Upper lobe of left lung (tissue), 6 donors: Measurements from ENCODE around the gene MYH7B. TPM values are rescaled to one million over a fixed set of nuclear protein-coding genes. Genes with fewer than 3 reads are reported as not detected.

Experiments
- ATAC-seq, 2 donors: fragments of 200-7000 bp; cut with Tn5 transposase; one replicate each; pipeline ENCODE4 v1.9.1; 2022; ENCODE audit warnings: mild to moderate bottlenecking in 2 of 2, moderate library complexity in 2 of 2; ENCODE audit not compliant: low FRiP score in 2 of 2
- DNase-seq, 2 donors: peaks; one replicate each; pipeline ENCODE4 v3.0.0-alpha.2; 2019 to 2020
- H3K27ac ChIP-seq, 4 donors: fragments of 200-600 bp; sonication (generic); one replicate each; pipeline ENCODE4 v1.5.1; 2016 to 2019
- H3K27me3 ChIP-seq, 4 donors: fragments of 200-600 bp; sonication (generic); one replicate each; pipeline ENCODE4 v1.5.1; 2017 to 2019
- H3K36me3 ChIP-seq, 4 donors: fragments of 200-600 bp; sonication (generic); one replicate each; pipeline ENCODE4 v1.5.1; 2016 to 2019
- H3K4me1 ChIP-seq, 4 donors: fragments of 200-600 bp; sonication (generic); one replicate each; pipeline ENCODE4 v1.5.1; 2018 to 2019
- H3K4me3 ChIP-seq, 4 donors: fragments of 200-600 bp; sonication (generic); one replicate each; pipeline ENCODE4 v1.5.1; 2017 to 2019; ENCODE audit warnings: mild to moderate bottlenecking in 2 of 4, moderate library complexity in 1 of 4
- H3K9me3 ChIP-seq, 4 donors: fragments of 200-600 bp; sonication (generic); one replicate each; pipeline ENCODE4 v1.5.1; 2018 to 2019
- CTCF ChIP-seq, 6 experiments: fragments of 450-650 bp in 4 of 6; fragments of 200-600 bp in 2 of 6; sonication (generic) in 2 of 6; IDR thresholded peaks; one replicate each; pipeline ENCODE4 v1.5.1; 2016 to 2019; ENCODE audit warnings: antibody characterized with exemption in 6 of 6
- EP300 ChIP-seq, 4 donors: sonication (generic); formaldehyde crosslinking; IDR thresholded peaks; one replicate each; pipeline ENCODE4 v1.5.1; 2017; ENCODE audit warnings: antibody characterized with exemption in 4 of 4, control low read depth in 2 of 4
- POLR2A ChIP-seq, 4 donors: fragments of 450-650 bp; IDR thresholded peaks; one replicate each; pipeline ENCODE4 v1.5.1; 2016 to 2017; ENCODE audit warnings: antibody characterized with exemption in 4 of 4, mild to moderate bottlenecking in 2 of 4
- POLR2AphosphoS5 ChIP-seq, 2 donors: sonication (generic); formaldehyde crosslinking; IDR thresholded peaks; one replicate each; pipeline ENCODE4 v1.5.1; 2017; ENCODE audit warnings: antibody characterized with exemption in 2 of 2
- WGBS, 2 donors: methylation state at CpG; one replicate each; pipeline ENCODE4 v1.1.5; 2017 to 2018; 5-methylcytosine and 5-hydroxymethylcytosine counted together
- total RNA-seq, 6 donors: library from RNA; depleted of rRNA in 4 of 6; stranded (reverse); fragments of >200 nt in 4 of 6; gene quantifications; one replicate each; pipeline versions ENCODE4 v1.1.0 to v1.2.1, GENCODE V29; 2016 to 2021
- donor health status: DM: no; HTN: no; CAD: no; lungs with moderate emphysema.
- donor health status: DM: no; HTN: yes; CAD: no; lungs with severe emphysema.

The MYH7B gene
- total RNA-seq, 6 donors from 2014 or later = 0.51 to 11.5 (median 0.91) TPM; not detected in 1

GRCh38 chr20:34997774-34998173, 42.1 kb downstream of the MYH7B start:
- DNase-seq = no peak
- Histone ChIP-seq H3K27ac (no peak overlapping the region), H3K9me3 (no peaks in the 10 kb centered on the region), H3K4me3 (no peak overlapping the region), H3K4me1 (peaks cover 0 to 8% (median 0%) of the 10 kb centered on the region in 4 donors), H3K27me3 (no peaks in the 10 kb centered on the region), H3K36me3 (peaks cover 13 to 96% (median 80%) of the 10 kb centered on the region in 4 donors)
- TF ChIP-seq POLR2A (IDR thresholded peaks at IDR 0.05) (no peak), CTCF (IDR thresholded peaks at IDR 0.05) (no peak), POLR2AphosphoS5 (IDR thresholded peaks at IDR 0.05) (no peak), EP300 (IDR thresholded peaks at IDR 0.05) (no peak)
- ATAC-seq = no peak
- WGBS, 2 donors = 91 to 100% methylated on average over 2 of the region's 2 CpGs

GRCh38 chr20:34998331-34998950, 42.8 kb downstream of the MYH7B start:
- DNase-seq (no peak), ATAC-seq (no peak)
- H3K4me3 ChIP-seq = no peak overlapping the region
- peaks cover 20 to 98% (median 81%) of the 10 kb centered on the region in 4 donors for H3K36me3 ChIP-seq
- no peaks in the 10 kb centered on the region for H3K9me3 ChIP-seq
- TF ChIP-seq POLR2AphosphoS5 (IDR thresholded peaks at IDR 0.05) (no peak), EP300 (IDR thresholded peaks at IDR 0.05) (no peak), CTCF (IDR thresholded peaks at IDR 0.05) (no peak), POLR2A (IDR thresholded peaks at IDR 0.05) (no peak)
- H3K27ac ChIP-seq = no peak overlapping the region
- no peaks in the 10 kb centered on the region for H3K27me3 ChIP-seq
- peaks cover 0 to 8% (median 0%) of the 10 kb centered on the region in 4 donors for H3K4me1 ChIP-seq
- 94 to 95% methylated on average over 27 to 28 of the region's 28 CpGs for WGBS, 2 donors

GRCh38 chr20:34999021-34999451, 43.4 kb downstream of the MYH7B start:
- H3K27ac ChIP-seq = no peak overlapping the region
- H3K27me3 ChIP-seq = no peaks in the 10 kb centered on the region
- H3K36me3 ChIP-seq = peaks cover 26 to 98% (median 83%) of the 10 kb centered on the region in 4 donors
- WGBS, 2 donors = 90 to 93% methylated on average over 25 of the region's 25 CpGs
- TF ChIP-seq POLR2AphosphoS5 (IDR thresholded peaks at IDR 0.05) (no peak), CTCF (IDR thresholded peaks at IDR 0.05) (no peak), EP300 (IDR thresholded peaks at IDR 0.05) (no peak), POLR2A (IDR thresholded peaks at IDR 0.05) (no peak)
- no peaks in the 10 kb centered on the region for H3K9me3 ChIP-seq
- H3K4me1 ChIP-seq = peaks cover 0 to 8% (median 0%) of the 10 kb centered on the region in 4 donors
- H3K4me3 ChIP-seq = no peak overlapping the region
- ATAC-seq (no peak), DNase-seq (no peak)

GRCh38 chr20:34999782-35000181, 44.1 kb downstream of the MYH7B start:
- H3K36me3 ChIP-seq = peaks cover 30 to 98% (median 86%) of the 10 kb centered on the region in 4 donors
- no peak overlapping the region for H3K4me3 ChIP-seq
- no peaks in the 10 kb centered on the region for H3K27me3 ChIP-seq
- H3K27ac ChIP-seq = no peak overlapping the region
- TF ChIP-seq EP300 (IDR thresholded peaks at IDR 0.05) (no peak), POLR2AphosphoS5 (IDR thresholded peaks at IDR 0.05) (no peak), CTCF (IDR thresholded peaks at IDR 0.05) (no peak), POLR2A (IDR thresholded peaks at IDR 0.05) (no peak)
- H3K4me1 ChIP-seq = peaks cover 0 to 8% (median 0%) of the 10 kb centered on the region in 4 donors
- WGBS, 2 donors = 73 to 77% methylated on average over 8 to 10 of the region's 10 CpGs
- H3K9me3 ChIP-seq = no peaks in the 10 kb centered on the region
- DNase-seq (no peak), ATAC-seq (no peak)
